A172 (cell line): ENCODE measurements around the gene RAD51B. TPM values are rescaled to one million over a fixed set of nuclear protein-coding genes. Genes with fewer than 3 reads are reported as not detected.

Experiments used
- DNase-seq: peaks from one replicate; pipeline ENCODE4 v3.0.0-alpha.2; 2015; ENCODE audit warnings: low spot score
- total RNA-seq: library from RNA; depleted of rRNA; stranded (reverse); fragments of >200 nt; shearing (Covaris generic); gene quantifications from 2 replicates; pipeline ENCODE4 v1.2.3, GENCODE V29; 2014

RAD51B gene
- total RNA-seq, 1 experiment from 2014 or later, result 17.6 TPM

- DNase-seq, result no peak
Observed at GRCh38 chr14:68463705-68464374, 644.3 kb downstream of the RAD51B start.

GRCh38 chr14:68464711-68465110, 645.1 kb downstream of the RAD51B start:
- peak; percentile 88 for DNase-seq

GRCh38 chr14:68466491-68466977, 647.0 kb downstream of the RAD51B start:
- peak; percentile 95 for DNase-seq

- DNase-seq, result no peak
Observed at GRCh38 chr14:68467425-68467824, 647.8 kb downstream of the RAD51B start.

- peak; percentile 86 for DNase-seq
Observed at GRCh38 chr14:68468437-68469207, 649.0 kb downstream of the RAD51B start.

- DNase-seq, result no peak
Observed at GRCh38 chr14:68469208-68469713, 649.7 kb downstream of the RAD51B start.

GRCh38 chr14:68470361-68470760, 650.8 kb downstream of the RAD51B start:
- no peak for DNase-seq

GRCh38 chr14:68471029-68471963, 651.7 kb downstream of the RAD51B start:
- DNase-seq, result no peak

- no peak for DNase-seq
Observed at GRCh38 chr14:68471964-68472508, 652.5 kb downstream of the RAD51B start.

- no peak for DNase-seq
Observed at GRCh38 chr14:68473069-68473468, 653.5 kb downstream of the RAD51B start.

GRCh38 chr14:68473794-68474193, 654.2 kb downstream of the RAD51B start:
- DNase-seq, result no peak

GRCh38 chr14:68474741-68475140, 655.2 kb downstream of the RAD51B start:
- DNase-seq, result no peak

- DNase-seq, result no peak
Observed at GRCh38 chr14:68475802-68476201, 656.2 kb downstream of the RAD51B start.

GRCh38 chr14:68476212-68477109, 656.9 kb downstream of the RAD51B start:
- peak; percentile 75 for DNase-seq

GRCh38 chr14:68477110-68477455, 657.5 kb downstream of the RAD51B start:
- no peak for DNase-seq

GRCh38 chr14:68477461-68478085, 658.0 kb downstream of the RAD51B start:
- no peak for DNase-seq

- DNase-seq, result peak; percentile 32
Observed at GRCh38 chr14:68479247-68479646, 659.7 kb downstream of the RAD51B start.

- no peak for DNase-seq
Observed at GRCh38 chr14:68482018-68482417, 662.4 kb downstream of the RAD51B start.

GRCh38 chr14:68482772-68483395, 663.3 kb downstream of the RAD51B start:
- DNase-seq, result no peak
